PC-9 (cell line): ENCODE measurements around the gene SYNPO. TPM values are rescaled to one million over a fixed set of nuclear protein-coding genes. Genes with fewer than 3 reads are reported as not detected.

Experiments used
- BruUV-seq: library from RNA; stranded (reverse); fragments of 400-500 nt; replicated peaks from 2 replicates; lab custom pipeline; 2021; lab: Mats Ljungman, UMichigan
- CTCF ChIA-PET: fragments of 300-600 bp; sonication (Branson Sonifier 250); formaldehyde crosslinking; loops from one replicate; lab custom pipeline; 2022; ENCODE audit warnings: antibody characterized with exemption; lab: Charles Lee
- POLR2A ChIA-PET: fragments of 300-600 bp; sonication (Branson Sonifier 250); formaldehyde crosslinking; loops from one replicate; lab custom pipeline; 2022; ENCODE audit warnings: antibody characterized with exemption; ENCODE audit not compliant: unreplicated experiment; lab: Charles Lee
- DNase-seq, 2 experiments: peaks; one replicate each; pipeline versions ENCODE4 v3.0.0 to v3.0.0-alpha.2; 2015 to 2022; ENCODE audit warnings: mixed read lengths in 1 of 2
- H2AFZ ChIP-seq: fragments of 200-600 bp; sonication (generic); 2 replicates; pipeline ENCODE4 v1.8.1; 2017; ENCODE audit warnings: antibody characterized with exemption
- H3F3A ChIP-seq: fragments of 200-600 bp; sonication (generic); 2 replicates; pipeline ENCODE4 v1.8.1; 2017; ENCODE audit warnings: antibody characterized with exemption, mild to moderate bottlenecking, low read depth; ENCODE audit not compliant: insufficient read depth
- H3K27ac ChIP-seq: fragments of 200-600 bp; sonication (generic); 2 replicates; pipeline ENCODE4 v1.6.1; 2016; ENCODE audit warnings: mixed run types
- H3K27me3 ChIP-seq: fragments of 200-600 bp; sonication (generic); 2 replicates; pipeline ENCODE4 v1.6.1; 2016; ENCODE audit warnings: low read depth, mixed run types; ENCODE audit not compliant: insufficient read depth
- H3K36me3 ChIP-seq: fragments of 200-600 bp; sonication (generic); 2 replicates; pipeline ENCODE4 v1.6.1; 2016; ENCODE audit warnings: low read depth, mixed run types
- H3K4me1 ChIP-seq: fragments of 200-600 bp; sonication (generic); replicated peaks from 2 replicates; pipeline ENCODE4 v1.6.1; 2016; ENCODE audit warnings: mixed run types; ENCODE audit not compliant: insufficient read depth
- H3K4me2 ChIP-seq: fragments of 200-600 bp; sonication (generic); 2 replicates; pipeline ENCODE4 v1.6.1; 2017; ENCODE audit warnings: mixed run types
- H3K4me3 ChIP-seq: fragments of 200-600 bp; sonication (generic); 2 replicates; pipeline ENCODE4 v1.6.1; 2016; ENCODE audit warnings: mixed run types
- H3K79me2 ChIP-seq: fragments of 200-600 bp; sonication (generic); 2 replicates; pipeline ENCODE4 v1.6.1; 2017; ENCODE audit warnings: low read depth, mixed run types
- H3K9me2 ChIP-seq: fragments of 200-600 bp; sonication (generic); 2 replicates; pipeline ENCODE4 v1.8.1; 2017; ENCODE audit warnings: mild to moderate bottlenecking; ENCODE audit not compliant: insufficient read depth
- H3K9me3 ChIP-seq: fragments of 200-600 bp; sonication (generic); 2 replicates; pipeline ENCODE4 v1.8.1; 2016; ENCODE audit warnings: low read depth; ENCODE audit not compliant: insufficient read depth
- H4K20me1 ChIP-seq: fragments of 200-600 bp; sonication (generic); 2 replicates; pipeline ENCODE4 v1.8.1; 2017; ENCODE audit not compliant: insufficient read depth
- CTCF ChIP-seq: fragments of 200-600 bp; sonication (generic); conservative IDR thresholded peaks from 2 replicates; pipeline ENCODE4 v1.6.1; 2017; ENCODE audit warnings: mixed run types, antibody characterized with exemption, mild to moderate bottlenecking, moderate library complexity
- EZH2 ChIP-seq: fragments of 200-600 bp; sonication (generic); IDR thresholded peaks from 2 replicates; pipeline ENCODE4 v1.8.0; 2017; ENCODE audit warnings: antibody characterized with exemption, low read depth
- intact Hi-C: fragments of 100-400 bp; cut with micrococcal nuclease; formaldehyde crosslinking; loops from one replicate; pipeline ENCODE4 v1.10.0; 2022; ENCODE audit not compliant: unreplicated experiment
- total RNA-seq: library from RNA; stranded (reverse); gene quantifications from 2 replicates; pipeline ENCODE4 v1.2.3, GENCODE V29; 2021

Gene SYNPO
- total RNA-seq, 1 experiment from 2014 or later = 2.0 TPM

GRCh38 chr5:150593593-150593992 lies 46.9 kb upstream of the SYNPO start:
- Histone ChIP-seq H2AFZ (no peak overlapping the region), H3K4me1 (no peaks in the 10 kb centered on the region), H3K27ac (no peak overlapping the region), H3K27me3 (0 out of 2 replicates have a peak, but pooled peaks cover 6% of the 10 kb centered on the region), H4K20me1 (no peaks in the 10 kb centered on the region), H3K79me2 (no peaks in the 10 kb centered on the region), H3K9me3 (no peaks in the 10 kb centered on the region), H3K36me3 (no peaks in the 10 kb centered on the region), H3K9me2 (no peaks in the 10 kb centered on the region), H3K4me3 (no peak overlapping the region), H3K4me2 (no peak overlapping the region), H3F3A (no peaks in the 10 kb centered on the region)
- POLR2A ChIA-PET = no interaction called here
- no peak for DNase-seq
- CTCF ChIA-PET = no interaction called here
- intact Hi-C loops = no loop called here
- TF ChIP-seq CTCF = no peak
- no peak for TF ChIP-seq EZH2
- no TSS peak for BruUV-seq

GRCh38 chr5:150593996-150594395 lies 46.5 kb upstream of the SYNPO start:
- H4K20me1 ChIP-seq = no peaks in the 10 kb centered on the region
- no peaks in the 10 kb centered on the region for H3K9me3 ChIP-seq
- CTCF ChIA-PET = no interaction called here
- no peak for TF ChIP-seq CTCF
- TF ChIP-seq EZH2 = no peak
- H3K4me2 ChIP-seq = no peak overlapping the region
- no peaks in the 10 kb centered on the region for H3F3A ChIP-seq
- H3K27ac ChIP-seq = no peak overlapping the region
- no peak overlapping the region for H3K4me3 ChIP-seq
- intact Hi-C loops = no loop called here
- H3K9me2 ChIP-seq = no peaks in the 10 kb centered on the region
- H3K4me1 ChIP-seq = no peaks in the 10 kb centered on the region
- no peaks in the 10 kb centered on the region for H3K36me3 ChIP-seq
- H3K79me2 ChIP-seq = no peaks in the 10 kb centered on the region
- H2AFZ ChIP-seq = no peak overlapping the region
- no peak for DNase-seq
- no TSS peak for BruUV-seq
- 0 out of 2 replicates have a peak, but pooled peaks cover 6% of the 10 kb centered on the region for H3K27me3 ChIP-seq
- POLR2A ChIA-PET = no interaction called here

- Histone ChIP-seq H3K36me3 (no peaks in the 10 kb centered on the region), H3K9me3 (no peaks in the 10 kb centered on the region), H3K4me1 (no peaks in the 10 kb centered on the region), H2AFZ (no peak overlapping the region), H4K20me1 (no peaks in the 10 kb centered on the region), H3K4me3 (no peak overlapping the region), H3K4me2 (no peak overlapping the region), H3F3A (no peaks in the 10 kb centered on the region), H3K79me2 (no peaks in the 10 kb centered on the region), H3K27ac (no peak overlapping the region), H3K9me2 (no peaks in the 10 kb centered on the region), H3K27me3 (0 out of 2 replicates have a peak, but pooled peaks cover 2% of the 10 kb centered on the region)
- ChIA-PET CTCF (interaction anchor here (0.6 kb wide), 1 partner anchor 36 kb away, joined by 3 read pairs; no protein-coding TSS in a partner anchor), POLR2A (no interaction called here)
- DNase-seq = no peak
- no TSS peak for BruUV-seq
- no peak for TF ChIP-seq EZH2
- intact Hi-C loops = no loop called here
Observed at GRCh38 chr5:150595466-150596031, 44.9 kb upstream of the SYNPO start.
